PC-3 (cell line): ENCODE results near the gene HMX3. TPM values are rescaled to one million over a fixed set of nuclear protein-coding genes. Genes with fewer than 3 reads are reported as not detected.
A peak's percentile ranks its signal among the peaks of the same experiment; 100 is the strongest.

Experiments
- ATAC-seq: fragments of 200-7000 bp; cut with Tn5 transposase; 2 replicates; pipeline ENCODE4 v1.9.1; 2020; ENCODE audit warnings: mild to moderate bottlenecking, moderate library complexity
- BruUV-seq: library from RNA; stranded (reverse); fragments of 400-500 nt; replicated peaks from 2 replicates; lab custom pipeline; 2021; lab: Mats Ljungman, UMichigan
- CTCF ChIA-PET: fragments of 300-600 bp; sonication (Branson Sonifier 250); formaldehyde crosslinking; loops from one replicate; lab custom pipeline; 2022; ENCODE audit warnings: antibody characterized with exemption; lab: Charles Lee
- POLR2A ChIA-PET: fragments of 300-600 bp; sonication (Branson Sonifier 250); formaldehyde crosslinking; loops from one replicate; lab custom pipeline; 2022; ENCODE audit warnings: antibody characterized with exemption; ENCODE audit not compliant: unreplicated experiment; lab: Charles Lee
- DNase-seq: peaks from one replicate; pipeline ENCODE4 v3.0.0-alpha.2; 2015
- H2AFZ ChIP-seq: fragments of 300-600 bp; sonication (generic); 2 replicates; pipeline ENCODE4 v1.6.0; 2016; ENCODE audit warnings: antibody characterized with exemption, low read length
- H3F3A ChIP-seq: fragments of 300-600 bp; sonication (generic); one replicate; pipeline ENCODE4 v1.6.0; 2017; ENCODE audit warnings: antibody characterized with exemption, low read length, control low read depth, mild to moderate bottlenecking; ENCODE audit not compliant: unreplicated experiment
- H3K27ac ChIP-seq: fragments of 300-600 bp; sonication (generic); 2 replicates; pipeline ENCODE4 v1.5.1; 2016; ENCODE audit warnings: mild to moderate bottlenecking, low read length
- H3K27me3 ChIP-seq: fragments of 300-600 bp; sonication (generic); 2 replicates; pipeline ENCODE4 v1.6.1; 2016; ENCODE audit warnings: low read length, mixed read lengths
- H3K36me3 ChIP-seq: fragments of 300-600 bp; sonication (generic); 2 replicates; pipeline ENCODE4 v1.6.1; 2016; ENCODE audit warnings: low read depth, mixed run types, low read length, mixed read lengths
- H3K4me1 ChIP-seq: fragments of 300-600 bp; sonication (generic); 2 replicates; pipeline ENCODE4 v1.5.1; 2016; ENCODE audit warnings: low read length; ENCODE audit not compliant: insufficient read depth
- H3K4me2 ChIP-seq: fragments of 300-600 bp; sonication (generic); 2 replicates; pipeline ENCODE4 v1.6.0; 2016; ENCODE audit warnings: low read length
- H3K4me3 ChIP-seq: fragments of 300-600 bp; sonication (generic); 2 replicates; pipeline ENCODE4 v1.5.1; 2016; ENCODE audit warnings: mild to moderate bottlenecking, low read length, mixed read lengths
- H3K79me2 ChIP-seq: fragments of 300-600 bp; sonication (generic); 2 replicates; pipeline ENCODE4 v1.6.1; 2017; ENCODE audit warnings: low read length, mixed read lengths
- H3K9ac ChIP-seq: fragments of 300-600 bp; sonication (generic); 2 replicates; pipeline ENCODE4 v1.6.0; 2016; ENCODE audit warnings: mild to moderate bottlenecking, low read length
- H3K9me2 ChIP-seq: fragments of 300-600 bp; sonication (generic); replicated peaks from 2 replicates; pipeline ENCODE4 v1.6.1; 2016; ENCODE audit warnings: mixed run types, low read length, mixed read lengths
- H3K9me3 ChIP-seq: fragments of 300-600 bp; sonication (generic); 2 replicates; pipeline ENCODE4 v1.6.1; 2016; ENCODE audit warnings: low read length, mixed read lengths
- H4K20me1 ChIP-seq: fragments of 300-600 bp; sonication (generic); 2 replicates; pipeline ENCODE4 v1.6.1; 2016; ENCODE audit warnings: low read length, mixed read lengths
- EZH2 ChIP-seq: fragments of 300-600 bp; sonication (generic); IDR thresholded peaks from one replicate; pipeline ENCODE4 v1.6.1; 2017; ENCODE audit warnings: antibody characterized with exemption, mild to moderate bottlenecking, low read length; ENCODE audit not compliant: unreplicated experiment
- EZH2phosphoT487 ChIP-seq: fragments of 300-600 bp; sonication (generic); IDR thresholded peaks from 2 replicates; pipeline ENCODE4 v1.6.1; 2018; ENCODE audit warnings: mild to moderate bottlenecking, antibody characterized with exemption, low read length, borderline replicate concordance
- intact Hi-C: fragments of 100-400 bp; cut with micrococcal nuclease; formaldehyde crosslinking; loops from 2 replicates; pipeline ENCODE4 v1.9.0; 2023
- total RNA-seq: library from RNA; depleted of rRNA; stranded (reverse); fragments of >200 nt; gene quantifications from 2 replicates; pipeline ENCODE4 v1.2.3, GENCODE V29; 2014
- TF ChIP-seq, protein P1 (sequence below): fragments of 300-600 bp; sonication (generic); conservative IDR thresholded peaks from 2 replicates; pipeline ENCODE4 v1.5.1; 2017; ENCODE audit warnings: antibody characterized with exemption, low read depth, mild to moderate bottlenecking, low read length

The HMX3 gene
- total RNA-seq, 1 experiment from 2014 or later, result 0.51 TPM

- no TSS peak for BruUV-seq
- Histone ChIP-seq H3K36me3 (no peaks in the 10 kb centered on the region), H2AFZ (peak overlapping the region; percentile 41), H3K27ac (no peak overlapping the region), H3K9me3 (no peaks in the 10 kb centered on the region), H3F3A (no peaks in the 10 kb centered on the region), H3K4me2 (peak overlapping the region; percentile 81), H3K9ac (no peak overlapping the region), H3K79me2 (no peaks in the 10 kb centered on the region), H3K9me2 (no peaks in the 10 kb centered on the region), H3K4me1 (no peaks in the 10 kb centered on the region; the same call in 1 of the 2 replicates), H3K27me3 (peaks cover 75% of the 10 kb centered on the region), H3K4me3 (peak overlapping the region; percentile 56), H4K20me1 (no peaks in the 10 kb centered on the region)
- ATAC-seq (0 out of 2 replicates have a peak, but pooled peaks have one; percentile 12), DNase-seq (no peak)
- intact Hi-C loops, result no loop called here
- POLR2A ChIA-PET, result no interaction called here
- CTCF ChIA-PET, result no interaction called here
- TF ChIP-seq EZH2 (peak; percentile 65), EZH2phosphoT487 (no peak)
- TF ChIP-seq, protein P1, sequence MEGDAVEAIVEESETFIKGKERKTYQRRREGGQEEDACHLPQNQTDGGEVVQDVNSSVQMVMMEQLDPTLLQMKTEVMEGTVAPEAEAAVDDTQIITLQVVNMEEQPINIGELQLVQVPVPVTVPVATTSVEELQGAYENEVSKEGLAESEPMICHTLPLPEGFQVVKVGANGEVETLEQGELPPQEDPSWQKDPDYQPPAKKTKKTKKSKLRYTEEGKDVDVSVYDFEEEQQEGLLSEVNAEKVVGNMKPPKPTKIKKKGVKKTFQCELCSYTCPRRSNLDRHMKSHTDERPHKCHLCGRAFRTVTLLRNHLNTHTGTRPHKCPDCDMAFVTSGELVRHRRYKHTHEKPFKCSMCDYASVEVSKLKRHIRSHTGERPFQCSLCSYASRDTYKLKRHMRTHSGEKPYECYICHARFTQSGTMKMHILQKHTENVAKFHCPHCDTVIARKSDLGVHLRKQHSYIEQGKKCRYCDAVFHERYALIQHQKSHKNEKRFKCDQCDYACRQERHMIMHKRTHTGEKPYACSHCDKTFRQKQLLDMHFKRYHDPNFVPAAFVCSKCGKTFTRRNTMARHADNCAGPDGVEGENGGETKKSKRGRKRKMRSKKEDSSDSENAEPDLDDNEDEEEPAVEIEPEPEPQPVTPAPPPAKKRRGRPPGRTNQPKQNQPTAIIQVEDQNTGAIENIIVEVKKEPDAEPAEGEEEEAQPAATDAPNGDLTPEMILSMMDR, result no peak
These were observed 1.3 kb downstream of the HMX3 start for GRCh38 chr10:123136806-123137642.

DNA sequence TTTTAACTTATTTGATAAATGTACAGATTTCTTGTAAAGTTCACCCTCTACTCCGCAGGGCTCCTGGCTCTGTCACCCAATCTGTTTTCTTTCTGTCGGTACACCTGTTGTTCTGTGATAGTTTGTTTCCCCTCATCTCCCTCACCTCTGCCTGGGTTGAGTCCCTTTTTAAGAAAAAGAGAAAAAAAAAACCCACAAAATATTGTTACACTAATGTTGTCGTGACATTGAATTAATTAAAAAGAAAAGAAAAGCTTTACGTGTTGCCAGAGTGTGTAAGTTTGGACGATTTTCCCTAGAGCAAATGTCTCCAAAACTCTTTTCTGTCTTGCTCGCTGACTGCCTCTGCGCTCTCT, 3.4 kb downstream of the HMX3 start:
- peak overlapping the region; percentile 69; the same call in 1 of the 2 replicates for H2AFZ ChIP-seq
- H3K9ac ChIP-seq, result no peak overlapping the region
- ATAC-seq, result no peak
- peaks cover 78% of the 10 kb centered on the region for H3K27me3 ChIP-seq
- intact Hi-C loops, result no loop called here
- POLR2A ChIA-PET, result no interaction called here
- no peaks in the 10 kb centered on the region for H3F3A ChIP-seq
- DNase-seq, result no peak
- no peaks in the 10 kb centered on the region; the same call in 1 of the 2 replicates for H3K4me1 ChIP-seq
- no peaks in the 10 kb centered on the region for H3K9me2 ChIP-seq
- CTCF ChIA-PET, result interaction anchor here (0.6 kb wide), 1 partner anchor 15 kb away, joined by 3 read pairs; the partner anchor contains the start of gene BUB3
- no peak overlapping the region for H3K27ac ChIP-seq
- no peak for TF ChIP-seq EZH2phosphoT487
- H3K36me3 ChIP-seq, result no peaks in the 10 kb centered on the region
- no peaks in the 10 kb centered on the region for H4K20me1 ChIP-seq
- H3K79me2 ChIP-seq, result no peaks in the 10 kb centered on the region
- BruUV-seq, result no TSS peak
- peak overlapping the region; percentile 88 for H3K4me2 ChIP-seq
- peak overlapping the region; percentile 66 for H3K4me3 ChIP-seq
- H3K9me3 ChIP-seq, result no peaks in the 10 kb centered on the region

GRCh38 chr10:123139521-123140163, 3.9 kb downstream of the HMX3 start:
- ChIA-PET CTCF (no interaction called here), POLR2A (no interaction called here)
- Histone ChIP-seq H3K9ac (no peak overlapping the region), H3K79me2 (no peaks in the 10 kb centered on the region), H3K27ac (no peak overlapping the region), H4K20me1 (no peaks in the 10 kb centered on the region), H2AFZ (peak overlapping the region; percentile 69; the same call in 1 of the 2 replicates), H3K36me3 (no peaks in the 10 kb centered on the region), H3F3A (no peaks in the 10 kb centered on the region), H3K4me2 (peak overlapping the region; percentile 88), H3K27me3 (peaks cover 73% of the 10 kb centered on the region), H3K4me3 (peak overlapping the region; percentile 66), H3K4me1 (peaks cover 5% of the 10 kb centered on the region; the same call in 1 of the 2 replicates), H3K9me3 (no peaks in the 10 kb centered on the region), H3K9me2 (no peaks in the 10 kb centered on the region)
- DNase-seq (peak; percentile 59), ATAC-seq (peak; percentile 81)
- no TSS peak for BruUV-seq
- TF ChIP-seq EZH2 (no peak), EZH2phosphoT487 (0 out of 2 replicates have a peak, but pooled peaks have one; percentile 8)
- TF ChIP-seq, protein P1, result no peak
- intact Hi-C loops, result no loop called here
